Kidney epithelial cell (primary cell): Measurements from ENCODE around the gene SYNJ1. TPM values are rescaled to one million over a fixed set of nuclear protein-coding genes. Genes with fewer than 3 reads are reported as not detected.

ENCODE experiments used
- DNase-seq: peaks from one replicate; pipeline ENCODE4 v3.0.0-alpha.2; 2010; ENCODE audit warnings: low read depth
- H3K27me3 ChIP-seq: 2 replicates; pipeline ENCODE4 v1.6.0; 2011; ENCODE audit warnings: low read length; ENCODE audit not compliant: control insufficient read depth, insufficient read depth
- H3K36me3 ChIP-seq: 2 replicates; pipeline ENCODE4 v1.5.1; 2011; ENCODE audit warnings: low read length; ENCODE audit not compliant: control insufficient read depth, insufficient read depth
- H3K4me3 ChIP-seq: 2 replicates; pipeline ENCODE4 v1.5.1; 2011; ENCODE audit warnings: low read depth, mild to moderate bottlenecking, control low read depth, low read length
- CTCF ChIP-seq: IDR thresholded peaks from 2 replicates; pipeline ENCODE4 v1.5.1; 2011; ENCODE audit warnings: mild to moderate bottlenecking, moderate library complexity, low read length, control low read depth, inconsistent platforms; ENCODE audit not compliant: insufficient read depth, poor library complexity, severe bottlenecking
- total RNA-seq: library from RNA; depleted of rRNA; stranded (reverse); fragments of >200 nt; gene quantifications from 2 replicates; pipeline ENCODE4 v1.2.3, GENCODE V29; 2015

SYNJ1 gene
- total RNA-seq, 1 donor from 2014 or later, result 3.5 TPM

GRCh38 chr21:32768530-32768929 lies 40.7 kb upstream of the SYNJ1 start:
- DNase-seq, result no peak
- Histone ChIP-seq H3K36me3 (no peaks in the 10 kb centered on the region), H3K4me3 (no peak overlapping the region), H3K27me3 (no peaks in the 10 kb centered on the region)
- no peak for TF ChIP-seq CTCF

GRCh38 chr21:32765058-32765457 lies 37.2 kb upstream of the SYNJ1 start:
- DNase-seq, result no peak
- H3K36me3 ChIP-seq, result peaks cover 1% of the 10 kb centered on the region
- TF ChIP-seq CTCF, result no peak
- no peaks in the 10 kb centered on the region for H3K27me3 ChIP-seq
- H3K4me3 ChIP-seq, result no peak overlapping the region

- no peak for TF ChIP-seq CTCF
- Histone ChIP-seq H3K27me3 (no peaks in the 10 kb centered on the region), H3K36me3 (peaks cover 1% of the 10 kb centered on the region), H3K4me3 (no peak overlapping the region)
- no peak for DNase-seq
These were observed 36.4 kb upstream of the SYNJ1 start for GRCh38 chr21:32764186-32764585.

GRCh38 chr21:32757804-32758203 lies 30.0 kb upstream of the SYNJ1 start:
- H3K27me3 ChIP-seq, result no peaks in the 10 kb centered on the region
- DNase-seq, result no peak
- peaks cover 1% of the 10 kb centered on the region for H3K36me3 ChIP-seq
- no peak for TF ChIP-seq CTCF
- no peak overlapping the region for H3K4me3 ChIP-seq

GRCh38 chr21:32756096-32756495 lies 28.3 kb upstream of the SYNJ1 start:
- no peaks in the 10 kb centered on the region for H3K36me3 ChIP-seq
- no peak for DNase-seq
- no peak overlapping the region for H3K4me3 ChIP-seq
- no peak for TF ChIP-seq CTCF
- no peaks in the 10 kb centered on the region for H3K27me3 ChIP-seq

GRCh38 chr21:32753818-32754585 lies 26.2 kb upstream of the SYNJ1 start:
- H3K4me3 ChIP-seq, result no peak overlapping the region
- no peaks in the 10 kb centered on the region for H3K27me3 ChIP-seq
- no peak for DNase-seq
- TF ChIP-seq CTCF, result no peak
- no peaks in the 10 kb centered on the region for H3K36me3 ChIP-seq
